ENCODE measurements around the gene MFN2.

The MFN2 gene

GRCh38 chr1:12047120-12047876 lies 67.1 kb downstream of the MFN2 start:
- no peak for TF ChIP-seq CTCF (IDR thresholded peaks at IDR 0.05; ENCODE audit: low read depth, low read length)
- H3K4me3 ChIP-seq (ENCODE audit: low read depth, low read length), result no peak overlapping the region
- H3K36me3 ChIP-seq, result no peaks in the 10 kb centered on the region
- H3K27ac ChIP-seq, result no peak overlapping the region
- no peak for DNase-seq
- no peaks in the 10 kb centered on the region for H3K27me3 ChIP-seq (ENCODE audit: insufficient read depth, low read depth, severe bottlenecking)
- H3K9me3 ChIP-seq (ENCODE audit: severe bottlenecking), result no peaks in the 10 kb centered on the region

GRCh38 chr1:12048372-12048771 lies 68.1 kb downstream of the MFN2 start:
- no peak for DNase-seq
- no peak overlapping the region for H3K27ac ChIP-seq

GRCh38 chr1:12049616-12050015 lies 69.4 kb downstream of the MFN2 start:
- DNase-seq, result no peak

More at GRCh38 chr1:12048372-12048771, 68.1 kb downstream of the MFN2 start:
- Histone ChIP-seq H3K9me3 (ENCODE audit: severe bottlenecking) (no peaks in the 10 kb centered on the region), H3K4me3 (ENCODE audit: low read depth, low read length) (no peak overlapping the region), H3K36me3 (no peaks in the 10 kb centered on the region), H3K27me3 (ENCODE audit: insufficient read depth, low read depth, severe bottlenecking) (no peaks in the 10 kb centered on the region)
- no peak for TF ChIP-seq CTCF (IDR thresholded peaks at IDR 0.05; ENCODE audit: low read depth, low read length)

GRCh38 chr1:12051361-12051760 lies 71.1 kb downstream of the MFN2 start:
- H3K9me3 ChIP-seq (ENCODE audit: severe bottlenecking), result no peaks in the 10 kb centered on the region
- H3K27ac ChIP-seq, result no peak overlapping the region
- no peak for TF ChIP-seq CTCF (IDR thresholded peaks at IDR 0.05; ENCODE audit: low read depth, low read length)
- no peaks in the 10 kb centered on the region for H3K27me3 ChIP-seq (ENCODE audit: insufficient read depth, low read depth, severe bottlenecking)
- H3K36me3 ChIP-seq, result no peaks in the 10 kb centered on the region
- no peak overlapping the region for H3K4me3 ChIP-seq (ENCODE audit: low read depth, low read length)
- DNase-seq, result no peak

More at GRCh38 chr1:12049616-12050015, 69.4 kb downstream of the MFN2 start:
- no peaks in the 10 kb centered on the region for H3K27me3 ChIP-seq (ENCODE audit: insufficient read depth, low read depth, severe bottlenecking)
- no peak overlapping the region for H3K4me3 ChIP-seq (ENCODE audit: low read depth, low read length)
- TF ChIP-seq CTCF (IDR thresholded peaks at IDR 0.05; ENCODE audit: low read depth, low read length), result no peak
- H3K27ac ChIP-seq, result no peak overlapping the region
- no peaks in the 10 kb centered on the region for H3K9me3 ChIP-seq (ENCODE audit: severe bottlenecking)
- no peaks in the 10 kb centered on the region for H3K36me3 ChIP-seq

GRCh38 chr1:12052008-12052573 lies 71.8 kb downstream of the MFN2 start:
- H3K4me3 ChIP-seq (ENCODE audit: low read depth, low read length), result no peak overlapping the region
- H3K9me3 ChIP-seq (ENCODE audit: severe bottlenecking), result no peaks in the 10 kb centered on the region
- H3K27me3 ChIP-seq (ENCODE audit: insufficient read depth, low read depth, severe bottlenecking), result no peaks in the 10 kb centered on the region
- DNase-seq, result no peak
- no peaks in the 10 kb centered on the region for H3K36me3 ChIP-seq
- no peak for TF ChIP-seq CTCF (IDR thresholded peaks at IDR 0.05; ENCODE audit: low read depth, low read length)
- H3K27ac ChIP-seq, result no peak overlapping the region

All from WERI-Rb-1 (cell line).